Liver (tissue), 9 donors: ENCODE measurements around the gene KCNS1. TPM values are rescaled to one million over a fixed set of nuclear protein-coding genes. Genes with fewer than 3 reads are reported as not detected.

Experiments used
- DNase-seq: peaks from one replicate; pipeline ENCODE4 v3.0.0-alpha.2; 2017; ENCODE audit warnings: low spot score
- H3K27ac ChIP-seq, 2 donors: one replicate each; pipeline ENCODE4 v1.7.0; 2013; ENCODE audit warnings: inconsistent platforms in 2 of 2, low read length in 2 of 2, control low read depth in 1 of 2, low read depth in 1 of 2, mild to moderate bottlenecking in 1 of 2
- H3K27me3 ChIP-seq, 4 donors: one replicate each; pipeline versions ENCODE4 v1.6.1 to v1.7.0; 2013; ENCODE audit warnings: low read length in 3 of 4, inconsistent platforms in 1 of 4, mild to moderate bottlenecking in 1 of 4, moderate library complexity in 1 of 4; ENCODE audit not compliant: control insufficient read depth in 4 of 4, insufficient read depth in 4 of 4
- H3K36me3 ChIP-seq, 4 donors: one replicate each; pipeline versions ENCODE4 v1.6.1 to v1.7.0; 2013; ENCODE audit warnings: low read length in 3 of 4, mild to moderate bottlenecking in 3 of 4, low read depth in 1 of 4, moderate library complexity in 1 of 4; ENCODE audit not compliant: control insufficient read depth in 4 of 4, insufficient read depth in 3 of 4
- H3K4me1 ChIP-seq, 4 donors: one replicate each; pipeline versions ENCODE4 v1.6.1 to v1.7.0; 2013; ENCODE audit warnings: low read length in 3 of 4, mild to moderate bottlenecking in 3 of 4, moderate library complexity in 1 of 4; ENCODE audit not compliant: control insufficient read depth in 4 of 4, insufficient read depth in 4 of 4
- H3K4me3 ChIP-seq, 3 donors: one replicate each; pipeline versions ENCODE4 v1.6.1 to v1.7.0; 2013; ENCODE audit warnings: low read length in 3 of 3, control low read depth in 1 of 3, low read depth in 1 of 3, mild to moderate bottlenecking in 1 of 3
- H3K9ac ChIP-seq, 2 donors: one replicate each; pipeline ENCODE4 v1.7.0; 2013; ENCODE audit warnings: low read length in 2 of 2, mild to moderate bottlenecking in 2 of 2, moderate library complexity in 2 of 2, control low read depth in 1 of 2, low read depth in 1 of 2
- H3K9me3 ChIP-seq, 4 donors: one replicate each; pipeline versions ENCODE4 v1.6.1 to v1.7.0; 2013; ENCODE audit warnings: low read length in 3 of 4; ENCODE audit not compliant: control insufficient read depth in 4 of 4
- ATF3 ChIP-seq: IDR thresholded peaks from 2 replicates; pipeline ENCODE4 v1.6.1; 2016; ENCODE audit warnings: antibody characterized with exemption
- EGR1 ChIP-seq, 2 donors: IDR thresholded peaks; 2 replicates each; pipeline ENCODE4 v1.6.1; 2016 to 2018; ENCODE audit warnings: antibody characterized with exemption in 2 of 2, low read depth in 2 of 2
- FOXA1 ChIP-seq: IDR thresholded peaks from 2 replicates; pipeline ENCODE4 v1.6.1; 2016; ENCODE audit warnings: antibody characterized with exemption
- GABPA ChIP-seq, 2 donors: IDR thresholded peaks in 1 of 2; conservative IDR thresholded peaks in 1 of 2; 2 replicates each; pipeline ENCODE4 v1.6.1; 2016; ENCODE audit warnings: antibody characterized with exemption in 2 of 2, mild to moderate bottlenecking in 1 of 2, moderate library complexity in 1 of 2
- HNF4A ChIP-seq, 2 donors: conservative IDR thresholded peaks; 2 replicates each; pipeline ENCODE4 v1.6.1; 2016; ENCODE audit warnings: antibody characterized with exemption in 2 of 2, mild to moderate bottlenecking in 2 of 2
- HNF4G ChIP-seq: IDR thresholded peaks from 2 replicates; pipeline ENCODE4 v1.6.1; 2016; ENCODE audit warnings: antibody characterized with exemption
- NR2F2 ChIP-seq: IDR thresholded peaks from 2 replicates; pipeline ENCODE4 v1.6.1; 2016; ENCODE audit warnings: antibody characterized with exemption
- RAD21 ChIP-seq, 2 donors: IDR thresholded peaks; 2 replicates each; pipeline ENCODE4 v1.6.1; 2016; ENCODE audit warnings: antibody characterized with exemption in 2 of 2, mild to moderate bottlenecking in 2 of 2
- REST ChIP-seq: IDR thresholded peaks from 2 replicates; pipeline ENCODE4 v1.6.1; 2016; ENCODE audit warnings: antibody characterized with exemption, mild to moderate bottlenecking
- RXRA ChIP-seq, 2 donors: IDR thresholded peaks; 2 replicates each; pipeline ENCODE4 v1.6.1; 2017 to 2018; ENCODE audit warnings: antibody characterized with exemption in 2 of 2, mild to moderate bottlenecking in 1 of 2
- SP1 ChIP-seq: IDR thresholded peaks from 2 replicates; pipeline ENCODE4 v1.6.1; 2018; ENCODE audit warnings: antibody characterized with exemption, mild to moderate bottlenecking
- TAF1 ChIP-seq: conservative IDR thresholded peaks from 2 replicates; pipeline ENCODE4 v1.6.1; 2016; ENCODE audit warnings: antibody characterized with exemption, mild to moderate bottlenecking
- YY1 ChIP-seq: IDR thresholded peaks from 2 replicates; pipeline ENCODE4 v1.6.1; 2016; ENCODE audit warnings: antibody characterized with exemption, mild to moderate bottlenecking
- ZBTB33 ChIP-seq: IDR thresholded peaks from 2 replicates; pipeline ENCODE4 v1.6.1; 2016; ENCODE audit warnings: antibody characterized with exemption
- WGBS: extraction: QIAGEN DNeasy Blood & Tissue Kit; methylation state at CpG from one replicate; pipeline ENCODE4 v1.1.7; 2013; 5-methylcytosine and 5-hydroxymethylcytosine counted together
- polyA plus RNA-seq, 2 donors: library from polyadenylated mRNA; stranded (reverse) in 1 of 2; unstranded in 1 of 2; fragments of 200-250 nt in 1 of 2; fragments of >200 nt in 1 of 2; fragmentation: Nextera tagmentation in 1 of 2; extraction: Ambion mirVana in 1 of 2; gene quantifications; one replicate each; pipeline versions ENCODE4 v1.2.1 to v1.2.3, GENCODE V29; 2013 to 2015
- total RNA-seq, 2 donors: library from RNA; depleted of rRNA; stranded (reverse); fragments of >200 nt; gene quantifications; one replicate each; pipeline ENCODE4 v1.2.3, GENCODE V29; 2014
- TF ChIP-seq, protein P1 (sequence below): fragments of 150-350 bp; IDR thresholded peaks from 2 replicates; pipeline ENCODE4 v1.5.1; 2017; ENCODE audit warnings: improper control_type of control experiment, low read depth, low read length; ENCODE audit not compliant: missing input control
- TF ChIP-seq, protein P2 (sequence below): IDR thresholded peaks from 2 replicates; pipeline ENCODE4 v1.6.1; 2016; ENCODE audit warnings: antibody characterized with exemption
- donor health status: healthy.
- donor health status: healthy.
- donor health status: healthy.
- donor health status: healthy.
- donor health status: healthy.

The KCNS1 gene
- total and polyA plus RNA-seq, 4 donors = 0.02 to 0.09 TPM; not detected in 2

GRCh38 chr20:45119556-45120266 is 18.8 kb upstream of the KCNS1 start:
- no peak overlapping the region for H3K9ac ChIP-seq
- H3K27ac ChIP-seq = no peak overlapping the region
- TF ChIP-seq RXRA (IDR thresholded peaks at IDR 0.05) (no peak), YY1 (no peak), RAD21 (IDR thresholded peaks at IDR 0.05) (no peak), ZBTB33 (no peak), FOXA1 (no peak), REST (no peak), NR2F2 (no peak), TAF1 (no peak), SP1 (no peak), HNF4G (no peak)
- TF ChIP-seq, protein P1, sequence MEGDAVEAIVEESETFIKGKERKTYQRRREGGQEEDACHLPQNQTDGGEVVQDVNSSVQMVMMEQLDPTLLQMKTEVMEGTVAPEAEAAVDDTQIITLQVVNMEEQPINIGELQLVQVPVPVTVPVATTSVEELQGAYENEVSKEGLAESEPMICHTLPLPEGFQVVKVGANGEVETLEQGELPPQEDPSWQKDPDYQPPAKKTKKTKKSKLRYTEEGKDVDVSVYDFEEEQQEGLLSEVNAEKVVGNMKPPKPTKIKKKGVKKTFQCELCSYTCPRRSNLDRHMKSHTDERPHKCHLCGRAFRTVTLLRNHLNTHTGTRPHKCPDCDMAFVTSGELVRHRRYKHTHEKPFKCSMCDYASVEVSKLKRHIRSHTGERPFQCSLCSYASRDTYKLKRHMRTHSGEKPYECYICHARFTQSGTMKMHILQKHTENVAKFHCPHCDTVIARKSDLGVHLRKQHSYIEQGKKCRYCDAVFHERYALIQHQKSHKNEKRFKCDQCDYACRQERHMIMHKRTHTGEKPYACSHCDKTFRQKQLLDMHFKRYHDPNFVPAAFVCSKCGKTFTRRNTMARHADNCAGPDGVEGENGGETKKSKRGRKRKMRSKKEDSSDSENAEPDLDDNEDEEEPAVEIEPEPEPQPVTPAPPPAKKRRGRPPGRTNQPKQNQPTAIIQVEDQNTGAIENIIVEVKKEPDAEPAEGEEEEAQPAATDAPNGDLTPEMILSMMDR = no peak
- TF ChIP-seq, protein P2, sequence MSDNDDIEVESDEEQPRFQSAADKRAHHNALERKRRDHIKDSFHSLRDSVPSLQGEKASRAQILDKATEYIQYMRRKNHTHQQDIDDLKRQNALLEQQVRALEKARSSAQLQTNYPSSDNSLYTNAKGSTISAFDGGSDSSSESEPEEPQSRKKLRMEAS = no peak
- H3K27me3 ChIP-seq = peaks cover 0 to 12% (median under 1%) of the 10 kb centered on the region in 4 donors
- no peaks in the 10 kb centered on the region for H3K36me3 ChIP-seq
- H3K9me3 ChIP-seq = no peaks in the 10 kb centered on the region
- H3K4me3 ChIP-seq = no peak overlapping the region
- WGBS = 64% methylated on average over 2 of the region's 2 CpGs
- no peak for DNase-seq
- H3K4me1 ChIP-seq = no peaks in the 10 kb centered on the region

GRCh38 chr20:45118028-45118427 is 17.1 kb upstream of the KCNS1 start:
- Histone ChIP-seq H3K9ac (no peak overlapping the region), H3K4me3 (no peak overlapping the region), H3K27me3 (peaks cover 0 to 6% (median 0%) of the 10 kb centered on the region in 4 donors), H3K27ac (no peak overlapping the region), H3K36me3 (no peaks in the 10 kb centered on the region), H3K4me1 (no peaks in the 10 kb centered on the region), H3K9me3 (no peaks in the 10 kb centered on the region)
- TF ChIP-seq RAD21 (IDR thresholded peaks at IDR 0.05) (no peak), HNF4G (no peak), FOXA1 (no peak), HNF4A (conservative IDR thresholded peaks at IDR 0.05) (no peak), ATF3 (no peak), EGR1 (IDR thresholded peaks at IDR 0.05; ENCODE audit: low read depth in 2 of 2) (no peak), SP1 (no peak), GABPA (IDR thresholded peaks at IDR 0.05 in 1 of 2, conservative IDR thresholded peaks at IDR 0.05 in 1 of 2) (no peak), YY1 (no peak), TAF1 (no peak), ZBTB33 (no peak), RXRA (IDR thresholded peaks at IDR 0.05) (no peak)
- DNase-seq = no peak
- 79% methylated on average over 2 of the region's 2 CpGs for whole genome bisulfite sequencing
